ENCODE results near the gene C5AR2.
"Not testable (repeated sequence)": the region's sequence is repeated elsewhere in the genome, so short reads cannot be mapped to it uniquely, and the experiment has no call there.

C5AR2 gene

GRCh38 chr19:47387623-47388022 lies 55.6 kb downstream of the C5AR2 start:
- not testable (repeated sequence) for DNase-seq (ENCODE audit: low spot score)

GRCh38 chr19:47388721-47389120 lies 56.7 kb downstream of the C5AR2 start:
- DNase-seq (ENCODE audit: low spot score), result not testable (repeated sequence)

- DNase-seq (ENCODE audit: low spot score), result no peak
Measured at GRCh38 chr19:47389150-47389556, 57.2 kb downstream of the C5AR2 start.

GRCh38 chr19:47390533-47391488 lies 58.8 kb downstream of the C5AR2 start:
- no peak for DNase-seq (ENCODE audit: low spot score)

GRCh38 chr19:47391510-47392223 lies 59.7 kb downstream of the C5AR2 start:
- peak; percentile 77 for DNase-seq (ENCODE audit: low spot score)

Measured in Ammon's horn (tissue), 1 donor.